Mammary epithelial cell (primary cell): ENCODE data around the gene RNU1-1.
"Not testable (repeated sequence)": the region's sequence is repeated elsewhere in the genome, so short reads cannot be mapped to it uniquely, and the experiment has no call there.

ENCODE experiments used
- CTCF ChIP-seq, 2 donors: IDR thresholded peaks in 1 of 2; conservative IDR thresholded peaks in 1 of 2; 2 replicates each; pipeline ENCODE4 v1.5.1; 2011 to 2012; ENCODE audit warnings: inconsistent platforms in 2 of 2, low read length in 2 of 2, mild to moderate bottlenecking in 2 of 2, control low read depth in 1 of 2, low read depth in 1 of 2; ENCODE audit not compliant: insufficient read depth in 1 of 2; ENCODE audit errors: extremely low read depth in 1 of 2
- EZH2 ChIP-seq: IDR thresholded peaks from 2 replicates; pipeline ENCODE4 v1.6.1; 2012; ENCODE audit warnings: low read length, inconsistent platforms, borderline replicate concordance

- not testable (repeated sequence) for TF ChIP-seq EZH2; CTCF (conservative IDR thresholded peaks at IDR 0.05 in 1 of 2, IDR thresholded peaks at IDR 0.05 in 1 of 2; ENCODE audit: extremely low read depth in 1 of 2, insufficient read depth in 1 of 2, low read depth in 1 of 2, low read length in 2 of 2)
Measured at GRCh38 chr1:16559688-16560087, 45.6 kb upstream of the RNU1-1 start.
